Ovary (tissue), 3 donors: ENCODE data around the gene EFHD2.

Experiments used
- CTCF ChIP-seq, 3 donors: fragments of 450-650 bp in 2 of 3; fragments of 200-600 bp in 1 of 3; IDR thresholded peaks; one replicate each; pipeline versions ENCODE4 v1.5.1 to v1.8.0; 2016 to 2022; ENCODE audit warnings: antibody characterized with exemption in 3 of 3, mild to moderate bottlenecking in 1 of 3
- EP300 ChIP-seq: sonication (generic); formaldehyde crosslinking; IDR thresholded peaks from one replicate; pipeline ENCODE4 v1.6.1; 2017; ENCODE audit warnings: antibody characterized with exemption
- POLR2A ChIP-seq: fragments of 450-650 bp; IDR thresholded peaks from one replicate; pipeline ENCODE4 v1.6.1; 2017; ENCODE audit warnings: antibody characterized with exemption, mild to moderate bottlenecking, moderate library complexity
- donor health status: DM: no; HTN: no; CAD: no.

GRCh38 chr1:15448877-15449462 is 39.3 kb downstream of the EFHD2 start:
- TF ChIP-seq CTCF (IDR thresholded peaks at IDR 0.05) (no peak), POLR2A (no peak), EP300 (no peak)
